Measurements from ENCODE around the gene SKOR1. TPM values are rescaled to one million over a fixed set of nuclear protein-coding genes. Genes with fewer than 3 reads are reported as not detected.

SKOR1 gene
- total RNA-seq, 1 experiment from 2014 or later: 0.13 TPM

- DNase-seq: no peak
- Mint-ChIP-seq H3K27ac (no peak overlapping the region), H3K36me3 (ENCODE audit: insufficient read depth in 1 of 3, low read depth in 3 of 3) (no peaks in the 10 kb centered on the region), H3K4me3 (no peak overlapping the region), H3K4me1 (peaks cover 19 to 20% of the 10 kb centered on the region in 2 experiments), H3K9me3 (no peaks in the 10 kb centered on the region; a peak in 1 of 5 replicates), H3K27me3 (ENCODE audit: low read depth) (peaks cover 15% of the 10 kb centered on the region)
- H3K79me2 ChIP-seq (ENCODE audit: insufficient read depth, low read length): no peaks in the 10 kb centered on the region
- no peaks in the 10 kb centered on the region for H3K9me3 ChIP-seq (ENCODE audit: control insufficient read depth, low read depth, low read length)
- no peak overlapping the region for H2AK5ac ChIP-seq (ENCODE audit: insufficient read length, low read length)
- H2AFZ ChIP-seq (ENCODE audit: low read length): no peak overlapping the region
- H3K18ac ChIP-seq (ENCODE audit: insufficient read length, low read depth, low read length): no peak overlapping the region
- no peak overlapping the region for H3T11ph ChIP-seq (ENCODE audit: low read length)
- H3K79me1 ChIP-seq (ENCODE audit: insufficient read depth, low read depth, low read length, poor library complexity, severe bottlenecking): no peaks in the 10 kb centered on the region
- no peak overlapping the region for H2BK15ac ChIP-seq (ENCODE audit: low read depth, low read length)
- no peak overlapping the region for H4K8ac ChIP-seq (replicated peaks; ENCODE audit: insufficient read length, low read depth, low read length)
- H3K23me2 ChIP-seq (ENCODE audit: insufficient read length, low read depth, low read length, poor library complexity, severe bottlenecking): peaks cover 5% of the 10 kb centered on the region
- H3K23ac ChIP-seq (ENCODE audit: insufficient read length, low read depth, low read length): no peak overlapping the region
- no peak overlapping the region for H3K27ac ChIP-seq (ENCODE audit: insufficient read length, low read depth, low read length)
- H4K20me1 ChIP-seq (ENCODE audit: control insufficient read depth, insufficient read depth, insufficient read length): no peaks in the 10 kb centered on the region
- H3K9ac ChIP-seq (ENCODE audit: extremely low read depth, insufficient read length, low read length): no peak overlapping the region
- no CpG with 5 or more reads among the region's 3 CpGs for WGBS (ENCODE audit: extremely low coverage, insufficient read length, low lambda C conversion rate)
- no peak overlapping the region for H4K5ac ChIP-seq (ENCODE audit: insufficient read length, low read depth, low read length)
- no peak overlapping the region for H4K91ac ChIP-seq (ENCODE audit: insufficient read length, low read depth, low read length)
- no peak overlapping the region for H2BK120ac ChIP-seq (ENCODE audit: low read depth, low read length, poor library complexity, severe bottlenecking)
- H3K56ac ChIP-seq (ENCODE audit: insufficient read length, low read depth, low read length): no peak overlapping the region
- H3K4me2 ChIP-seq (ENCODE audit: insufficient read depth, insufficient read length, low read length): no peak overlapping the region
- no peak overlapping the region for H2BK12ac ChIP-seq (ENCODE audit: insufficient read length, low read depth, low read length)
- no peak overlapping the region for H3K4ac ChIP-seq (ENCODE audit: low read depth, low read length)
- no peak for TF ChIP-seq CTCF (conservative IDR thresholded peaks at IDR 0.05)
- no peaks in the 10 kb centered on the region; the same call in 1 of the 2 replicates for H3K27me3 ChIP-seq (ENCODE audit: insufficient read depth, low read length)
- H3K4me1 ChIP-seq (ENCODE audit: insufficient read depth, low read length): no peaks in the 10 kb centered on the region; the same call in 1 of the 2 replicates
- H2BK5ac ChIP-seq (ENCODE audit: insufficient read length, low read length): no peak overlapping the region
- no peak overlapping the region for H3K14ac ChIP-seq (ENCODE audit: insufficient read depth, low read length)
- no peak overlapping the region for H2BK20ac ChIP-seq (ENCODE audit: low read depth, low read length, poor library complexity, severe bottlenecking)
Measured at GRCh38 chr15:67880651-67881182, 55.4 kb downstream of the SKOR1 start.
